ENCODE results near the gene TAS1R3. TPM values are rescaled to one million over a fixed set of nuclear protein-coding genes. Genes with fewer than 3 reads are reported as not detected.
"Not testable (repeated sequence)": the region's sequence is repeated elsewhere in the genome, so short reads cannot be mapped to it uniquely, and the experiment has no call there.

The TAS1R3 gene
- total RNA-seq, 1 experiment from 2014 or later: 0.14 TPM

DNA sequence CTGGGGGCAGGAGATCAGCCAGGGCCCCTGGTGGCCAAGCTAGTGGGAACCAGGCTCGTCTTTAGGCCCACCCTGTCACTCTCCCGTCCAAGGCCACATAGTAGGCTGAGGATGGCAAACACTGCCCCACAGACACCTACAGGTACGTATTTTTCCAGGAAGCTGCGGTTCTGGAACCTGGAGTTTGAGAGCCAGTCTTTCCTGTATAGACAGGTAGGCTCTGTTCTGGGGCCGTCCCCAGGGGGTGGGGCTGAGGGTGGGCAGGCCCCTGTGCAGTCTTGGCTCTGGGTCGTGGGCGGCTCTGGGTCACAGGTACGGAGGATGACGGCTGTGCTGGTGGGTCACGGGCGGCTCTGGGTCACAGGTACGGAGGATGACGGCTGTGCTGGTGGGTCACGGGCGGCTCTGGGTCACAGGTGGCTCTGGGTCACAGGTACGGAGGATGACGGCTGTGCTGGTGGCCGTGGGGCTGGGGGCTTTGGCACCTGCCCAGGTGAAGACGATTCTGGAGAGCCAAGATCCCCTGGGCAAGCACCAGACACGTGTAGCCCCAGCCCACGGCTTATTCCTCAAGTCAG lies 20.5 kb upstream of the TAS1R3 start:
- Histone ChIP-seq H3K27me3 (ENCODE audit: control insufficient read depth, insufficient read depth, low read length) (no peaks in the 10 kb centered on the region; the same call in 1 of the 2 replicates), H3K36me3 (replicated peaks; ENCODE audit: control insufficient read depth, insufficient read depth, low read length) (peaks cover 16% of the 10 kb centered on the region), H3K4me3 (ENCODE audit: insufficient read depth, low read depth, low read length) (no peak overlapping the region)
- DNase-seq: no peak

DNA sequence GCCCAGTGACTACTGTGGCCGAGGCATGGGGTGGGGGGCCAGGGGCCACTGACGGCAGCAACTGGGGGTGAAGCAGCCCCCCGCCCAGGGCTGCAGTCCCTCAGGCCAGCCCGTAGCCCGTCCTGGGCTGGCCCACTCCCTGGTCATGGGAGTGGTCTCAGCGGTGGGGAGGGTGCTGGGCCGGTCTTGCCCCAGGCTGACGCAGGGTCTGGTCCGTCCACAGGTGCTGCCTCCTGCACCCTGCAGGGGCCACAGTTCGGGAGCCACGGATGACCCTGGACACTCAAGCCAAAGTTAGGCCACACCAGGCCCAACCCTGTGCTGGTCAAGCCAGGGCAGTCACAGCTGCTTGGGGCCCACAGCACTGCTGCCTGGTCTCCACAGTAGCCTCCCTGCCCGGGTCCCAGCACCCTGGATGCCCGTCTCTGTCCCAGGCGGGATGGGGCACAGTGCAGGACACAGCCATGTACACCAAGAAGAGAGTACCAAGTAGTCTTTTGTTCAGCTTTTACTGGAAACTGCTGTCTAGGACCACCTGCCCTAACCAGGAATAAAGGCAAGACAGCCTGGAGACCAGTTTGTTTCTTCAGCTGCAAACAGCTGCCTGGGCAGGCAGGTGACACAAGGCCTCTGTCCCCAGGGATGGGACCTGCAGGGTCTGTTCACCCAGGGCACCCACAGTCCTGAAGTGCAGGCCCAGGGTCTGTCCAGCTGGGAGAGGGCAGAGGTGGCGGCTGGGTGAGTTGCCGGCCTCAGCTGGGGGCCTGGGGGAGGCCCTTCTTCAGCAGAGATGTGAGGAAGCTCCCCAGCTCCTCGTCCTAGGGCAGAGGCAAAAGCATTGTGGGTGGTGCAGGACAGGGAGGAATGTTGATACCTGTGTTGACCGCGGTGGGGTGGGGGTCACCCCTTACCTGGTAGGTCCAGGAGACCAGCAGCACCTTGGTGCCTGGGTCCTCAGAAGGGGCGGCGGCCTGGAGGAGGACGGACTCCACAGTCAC lies 19.7 kb upstream of the TAS1R3 start:
- Histone ChIP-seq H3K36me3 (replicated peaks; ENCODE audit: control insufficient read depth, insufficient read depth, low read length) (peaks cover 16% of the 10 kb centered on the region), H3K4me3 (ENCODE audit: insufficient read depth, low read depth, low read length) (no peak overlapping the region), H3K27me3 (ENCODE audit: control insufficient read depth, insufficient read depth, low read length) (no peaks in the 10 kb centered on the region; the same call in 1 of the 2 replicates)
- no peak for DNase-seq

DNA sequence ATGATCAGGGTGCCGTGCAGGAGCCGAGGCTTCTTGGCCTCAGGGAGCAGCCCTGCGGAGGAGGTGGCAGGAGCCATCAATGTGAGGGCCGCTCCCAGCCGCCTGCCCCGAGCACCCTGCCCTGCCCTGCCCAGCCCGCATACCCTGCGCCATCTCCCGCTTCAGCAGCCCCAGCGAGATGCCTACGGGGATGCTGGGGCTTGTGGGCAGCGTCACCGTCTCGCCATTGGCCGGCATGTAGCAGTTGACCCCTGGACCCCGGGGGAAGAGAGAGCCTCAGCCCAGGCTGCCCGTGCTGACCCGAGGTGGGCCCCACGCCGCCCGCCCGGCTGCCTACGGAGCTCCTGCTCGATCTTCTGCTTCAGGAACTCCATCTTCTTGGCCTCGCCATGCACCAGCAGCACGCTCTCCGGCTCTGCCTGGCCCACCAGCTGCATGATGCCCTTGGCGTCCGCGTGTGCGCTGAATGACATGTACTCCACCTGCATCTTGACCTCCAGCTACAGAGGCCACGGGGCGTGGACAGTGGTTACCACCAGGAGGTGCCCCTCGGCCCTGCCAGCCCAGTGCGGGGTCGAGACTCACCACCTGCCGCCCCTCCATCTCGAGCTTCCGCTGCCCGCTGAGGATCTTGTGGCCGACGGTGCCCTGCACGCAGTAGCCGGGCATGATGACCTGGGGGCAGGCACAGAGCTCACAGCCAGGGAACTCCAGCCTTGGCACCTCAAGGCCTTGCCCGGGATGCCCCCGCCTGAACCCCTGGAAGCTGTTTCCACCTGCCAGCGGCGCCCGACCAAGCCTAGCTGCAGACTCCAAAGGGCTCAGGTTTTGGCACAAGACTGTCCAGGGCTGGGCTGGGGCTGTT lies 18.4 kb upstream of the TAS1R3 start:
- Histone ChIP-seq H3K36me3 (replicated peaks; ENCODE audit: control insufficient read depth, insufficient read depth, low read length) (peaks cover 18% of the 10 kb centered on the region), H3K4me3 (ENCODE audit: insufficient read depth, low read depth, low read length) (no peak overlapping the region), H3K27me3 (ENCODE audit: control insufficient read depth, insufficient read depth, low read length) (no peaks in the 10 kb centered on the region; the same call in 1 of the 2 replicates)
- DNase-seq: no peak

DNA sequence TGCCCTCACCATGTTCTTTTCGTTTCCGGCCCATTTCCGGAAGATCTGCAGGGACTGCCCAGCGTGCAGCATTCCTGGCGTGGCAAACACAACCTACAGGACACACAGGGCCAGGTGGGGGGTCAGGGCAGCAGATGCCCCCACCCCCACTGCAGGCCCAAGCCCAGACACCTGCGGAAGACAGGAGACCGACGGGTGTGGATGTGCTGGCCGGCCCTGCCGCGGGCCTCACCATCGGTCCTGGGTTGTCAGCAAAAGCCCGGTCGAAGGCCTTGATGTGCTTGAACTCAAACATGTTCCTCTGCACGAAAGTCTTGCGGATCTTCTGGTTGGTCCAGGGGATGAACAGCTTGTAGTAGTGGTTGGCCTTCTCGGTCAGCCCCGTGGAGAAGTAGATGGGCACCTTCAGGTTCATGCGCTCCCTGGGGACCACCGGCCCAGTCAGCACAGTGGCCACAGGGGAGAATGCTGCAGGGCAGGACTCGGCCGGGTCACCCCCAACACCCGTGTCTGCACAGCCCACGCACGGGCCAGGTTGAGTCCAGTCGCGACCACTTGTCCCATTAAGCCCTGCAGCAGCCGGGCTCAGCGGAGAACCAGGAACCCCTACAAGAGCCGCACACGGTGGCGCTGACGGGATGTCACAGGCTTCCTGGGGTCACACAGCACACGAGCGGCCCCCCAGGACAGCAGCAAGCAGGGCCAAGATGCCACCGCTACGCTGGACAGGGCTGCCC lies 17.4 kb upstream of the TAS1R3 start:
- Histone ChIP-seq H3K36me3 (replicated peaks; ENCODE audit: control insufficient read depth, insufficient read depth, low read length) (peaks cover 18% of the 10 kb centered on the region), H3K4me3 (ENCODE audit: insufficient read depth, low read depth, low read length) (no peak overlapping the region), H3K27me3 (ENCODE audit: control insufficient read depth, insufficient read depth, low read length) (no peaks in the 10 kb centered on the region; the same call in 1 of the 2 replicates)
- DNase-seq: no peak

DNA sequence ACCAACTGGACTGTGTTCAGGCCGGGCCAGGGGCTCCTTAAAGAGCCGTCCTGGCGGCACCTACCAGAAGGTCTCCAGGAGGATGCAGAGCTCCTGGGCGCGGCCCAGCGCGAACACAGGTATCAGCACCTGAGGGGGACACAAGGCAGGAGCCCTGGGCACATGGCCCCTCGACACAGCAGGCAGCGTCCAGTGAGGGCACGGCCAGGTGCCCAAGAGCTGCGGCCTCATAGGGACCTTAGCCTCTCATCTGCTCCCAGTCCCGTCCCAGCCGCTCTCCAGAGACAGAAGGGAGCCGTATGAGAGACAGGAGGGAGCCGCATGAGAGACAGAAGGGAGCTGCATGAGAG lies 16.9 kb upstream of the TAS1R3 start:
- DNase-seq: no peak
- Histone ChIP-seq H3K4me3 (ENCODE audit: insufficient read depth, low read depth, low read length) (no peak overlapping the region), H3K36me3 (replicated peaks; ENCODE audit: control insufficient read depth, insufficient read depth, low read length) (peaks cover 21% of the 10 kb centered on the region), H3K27me3 (ENCODE audit: control insufficient read depth, insufficient read depth, low read length) (no peaks in the 10 kb centered on the region; the same call in 1 of the 2 replicates)

DNA sequence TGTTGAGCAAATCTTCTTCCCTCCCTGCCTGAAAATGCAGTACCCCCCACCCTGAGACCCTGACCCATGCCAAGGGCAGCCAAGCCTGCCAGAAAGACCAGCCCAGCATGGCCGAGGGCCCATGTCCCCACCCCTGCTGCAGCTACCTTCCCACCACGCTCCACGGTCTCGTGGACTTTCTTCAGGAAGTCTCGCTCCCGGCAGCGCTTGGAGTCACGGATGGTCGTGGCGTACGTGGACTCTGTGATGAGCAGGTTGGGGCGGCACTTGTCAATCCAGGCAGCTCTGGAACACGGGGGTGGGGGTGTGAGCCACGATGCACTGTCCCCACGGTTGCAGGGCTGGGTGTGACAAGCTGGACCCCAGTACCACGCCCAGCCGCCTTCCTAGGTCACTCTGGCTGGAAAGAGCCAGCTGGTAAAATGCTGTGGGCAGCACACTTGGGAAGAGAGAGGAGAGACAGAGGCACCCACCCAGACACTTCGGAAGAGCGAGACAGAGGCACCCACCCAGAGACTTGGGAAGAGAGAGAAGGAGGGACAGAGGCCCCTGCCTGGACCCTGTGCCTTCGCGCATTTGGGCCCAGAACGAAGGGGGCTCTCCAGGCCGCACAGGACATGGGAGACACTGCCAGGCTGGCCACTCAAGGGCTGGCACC lies 16.3 kb upstream of the TAS1R3 start:
- peaks cover 24% of the 10 kb centered on the region for H3K36me3 ChIP-seq (replicated peaks; ENCODE audit: control insufficient read depth, insufficient read depth, low read length)
- H3K4me3 ChIP-seq (ENCODE audit: insufficient read depth, low read depth, low read length): no peak overlapping the region
- DNase-seq: no peak
- H3K27me3 ChIP-seq (ENCODE audit: control insufficient read depth, insufficient read depth, low read length): no peaks in the 10 kb centered on the region

DNA sequence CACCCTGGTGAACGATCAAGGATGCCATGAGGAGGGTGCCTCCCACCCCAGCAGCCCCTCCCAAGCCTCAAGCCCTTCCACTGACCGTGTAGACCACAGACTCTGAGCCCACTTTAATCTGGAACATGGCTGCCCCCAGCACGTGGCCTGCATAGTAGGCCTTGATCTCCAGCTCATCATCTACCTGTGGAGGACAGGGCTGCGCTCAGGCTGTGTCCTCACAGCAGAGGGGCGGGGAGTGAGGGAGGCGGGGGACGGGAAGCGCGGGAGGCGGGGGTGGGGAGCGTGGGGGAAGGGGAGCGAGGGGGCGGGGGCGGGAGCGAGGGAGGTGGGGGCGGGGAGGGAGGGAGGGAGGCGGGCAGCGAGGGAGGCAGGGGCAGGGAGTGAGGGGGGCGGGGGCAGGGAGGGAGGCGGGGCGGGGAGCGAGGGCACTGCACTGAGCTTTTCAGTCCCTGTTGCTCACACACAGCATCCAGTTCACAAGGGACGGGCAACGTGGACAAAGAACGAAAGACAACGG lies 15.6 kb upstream of the TAS1R3 start:
- DNase-seq: peak; percentile 97
- Histone ChIP-seq H3K27me3 (ENCODE audit: control insufficient read depth, insufficient read depth, low read length) (no peaks in the 10 kb centered on the region), H3K36me3 (replicated peaks; ENCODE audit: control insufficient read depth, insufficient read depth, low read length) (peaks cover 26% of the 10 kb centered on the region), H3K4me3 (ENCODE audit: insufficient read depth, low read depth, low read length) (no peak overlapping the region)

DNA sequence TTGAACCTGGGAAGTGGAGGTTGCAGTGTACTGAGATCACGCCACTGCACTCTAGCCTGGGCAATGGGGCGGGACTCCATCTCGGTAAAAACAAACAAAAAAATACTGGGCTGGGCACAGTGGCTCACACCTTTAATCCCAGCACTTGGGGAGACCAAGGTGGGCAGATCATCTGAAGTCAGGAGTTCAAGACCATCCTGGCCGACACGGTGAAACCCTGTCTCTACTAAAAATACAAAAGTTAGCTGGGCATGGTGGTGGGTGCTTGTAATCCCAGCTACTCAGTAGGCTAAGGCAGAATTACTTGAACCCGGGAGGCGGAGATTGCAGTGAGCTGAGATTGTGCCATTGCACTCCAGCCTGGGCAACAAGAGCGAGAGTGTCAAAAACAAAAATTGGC lies 14.9 kb upstream of the TAS1R3 start:
- DNase-seq; H3K27me3 ChIP-seq (ENCODE audit: control insufficient read depth, insufficient read depth, low read length); H3K4me3 ChIP-seq (ENCODE audit: insufficient read depth, low read depth, low read length): not testable (repeated sequence)
- peaks cover 26% of the 10 kb centered on the region for H3K36me3 ChIP-seq (replicated peaks; ENCODE audit: control insufficient read depth, insufficient read depth, low read length)

DNA sequence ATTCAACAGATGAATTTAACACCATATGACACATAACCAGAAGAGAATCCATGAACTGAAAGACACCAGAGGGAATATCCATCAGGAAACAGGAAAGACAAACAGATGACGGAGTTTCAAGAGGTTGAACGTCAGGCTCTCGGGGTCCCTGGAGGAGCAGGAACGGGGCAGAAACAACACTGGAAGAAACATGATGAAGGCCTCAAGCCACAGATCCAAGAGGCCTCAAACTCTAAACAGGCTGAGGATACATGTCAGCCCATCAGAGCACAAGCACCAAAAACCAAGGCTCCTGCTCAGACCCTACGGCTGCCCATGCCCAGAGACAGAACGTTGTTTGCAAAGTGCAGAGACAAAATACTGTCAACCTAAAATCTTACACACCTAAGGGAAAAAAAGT lies 13.7 kb upstream of the TAS1R3 start:
- H3K36me3 ChIP-seq (replicated peaks; ENCODE audit: control insufficient read depth, insufficient read depth, low read length): peaks cover 21% of the 10 kb centered on the region
- DNase-seq: no peak
- H3K4me3 ChIP-seq (ENCODE audit: insufficient read depth, low read depth, low read length): no peak overlapping the region
- no peaks in the 10 kb centered on the region for H3K27me3 ChIP-seq (ENCODE audit: control insufficient read depth, insufficient read depth, low read length)

DNA sequence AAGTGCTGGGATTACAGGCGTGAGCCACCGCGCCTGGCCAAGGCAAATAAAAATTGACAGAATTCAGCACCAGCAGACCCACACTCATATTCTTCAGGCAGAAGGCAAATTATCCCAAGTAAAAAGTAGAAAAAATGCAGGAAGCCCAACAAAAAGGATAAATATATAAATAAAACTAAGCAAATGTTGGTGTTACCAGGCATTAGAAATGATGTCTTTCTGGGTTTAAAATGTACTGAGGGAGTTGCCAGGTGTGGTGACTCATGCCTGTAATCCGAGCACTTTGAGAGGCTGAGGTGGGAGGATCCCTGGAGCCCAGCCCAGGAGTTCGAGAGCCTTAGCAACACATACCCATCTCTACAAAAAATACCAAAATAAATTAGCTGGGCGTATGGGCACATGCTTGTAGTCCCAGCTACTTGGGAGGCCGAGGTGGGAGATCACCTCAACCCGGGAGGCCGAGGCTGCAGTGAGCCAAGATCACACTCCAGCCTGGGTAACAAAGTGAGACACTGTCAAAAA lies 12.9 kb upstream of the TAS1R3 start:
- H3K36me3 ChIP-seq (replicated peaks; ENCODE audit: control insufficient read depth, insufficient read depth, low read length): peaks cover 16% of the 10 kb centered on the region
- no peak for DNase-seq
- H3K4me3 ChIP-seq (ENCODE audit: insufficient read depth, low read depth, low read length): no peak overlapping the region
- no peaks in the 10 kb centered on the region for H3K27me3 ChIP-seq (ENCODE audit: control insufficient read depth, insufficient read depth, low read length)

DNA sequence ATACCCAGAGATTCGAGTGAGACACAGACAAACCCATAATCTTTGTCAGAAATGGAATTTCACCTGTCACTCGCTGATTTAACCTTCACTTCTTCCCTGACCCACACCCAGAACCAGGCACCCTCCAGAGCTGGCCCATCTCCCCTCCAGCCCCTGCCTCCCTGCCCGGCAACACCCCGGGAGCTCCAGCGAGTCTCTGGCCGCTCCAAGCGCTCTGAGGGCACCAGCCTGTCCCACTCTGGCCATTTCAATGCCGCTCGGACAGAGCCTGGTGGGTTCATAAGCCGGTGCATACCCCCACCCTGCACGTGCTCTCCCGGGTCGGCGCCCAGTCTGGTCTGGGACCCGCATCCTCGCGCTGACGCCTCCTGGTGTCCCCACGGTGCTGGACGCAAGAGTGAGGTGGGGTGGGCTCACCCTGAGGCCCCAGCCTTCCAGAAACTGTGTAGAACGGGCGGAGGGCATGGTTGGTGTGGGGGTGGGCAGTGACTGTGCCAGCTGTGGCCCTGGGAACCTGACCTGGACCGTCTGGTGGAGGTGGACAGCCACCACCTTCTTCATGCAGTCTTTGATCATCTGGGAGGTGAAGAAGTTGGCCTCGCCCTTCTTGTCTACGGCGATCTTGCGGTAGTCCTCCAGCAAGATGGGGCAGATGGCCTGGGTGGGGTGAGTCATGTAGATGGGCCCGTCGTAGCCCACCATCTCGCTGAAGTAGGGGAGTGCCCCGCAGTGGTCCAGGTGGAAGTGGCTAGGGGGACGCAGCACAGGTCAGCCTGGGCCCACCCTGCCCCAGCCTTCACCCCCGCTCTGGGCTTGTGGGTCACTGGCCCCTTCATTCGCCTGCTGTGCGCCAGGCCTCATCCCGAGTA lies 12.1 kb upstream of the TAS1R3 start:
- no peaks in the 10 kb centered on the region for H3K27me3 ChIP-seq (ENCODE audit: control insufficient read depth, insufficient read depth, low read length)
- no peak for DNase-seq
- H3K36me3 ChIP-seq (replicated peaks; ENCODE audit: control insufficient read depth, insufficient read depth, low read length): peaks cover 11% of the 10 kb centered on the region
- no peak overlapping the region for H3K4me3 ChIP-seq (ENCODE audit: insufficient read depth, low read depth, low read length)

DNA sequence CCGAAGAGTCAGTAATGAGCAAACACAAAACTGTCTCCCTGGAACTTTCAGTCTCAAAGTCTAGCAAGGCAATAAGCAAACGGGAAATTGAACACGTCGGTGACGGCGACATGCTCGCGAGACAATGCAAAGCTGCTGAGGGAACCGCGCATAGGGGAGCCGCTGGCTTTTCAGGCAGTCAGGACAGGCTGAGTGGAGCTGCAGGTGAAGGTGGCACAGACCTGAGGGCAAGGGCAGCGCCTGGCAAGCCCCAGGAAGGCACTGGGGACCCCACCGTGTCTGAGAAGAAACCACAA lies 11.5 kb upstream of the TAS1R3 start:
- DNase-seq: no peak
- H3K27me3 ChIP-seq (ENCODE audit: control insufficient read depth, insufficient read depth, low read length): no peaks in the 10 kb centered on the region

More for the DNA sequence above, 11.5 kb upstream of the TAS1R3 start:
- no peak overlapping the region for H3K4me3 ChIP-seq (ENCODE audit: insufficient read depth, low read depth, low read length)
- H3K36me3 ChIP-seq (replicated peaks; ENCODE audit: control insufficient read depth, insufficient read depth, low read length): peaks cover 11% of the 10 kb centered on the region

All from H7 (cell line).